H9 (cell line): Measurements from ENCODE around the gene RAB1B. TPM values are rescaled to one million over a fixed set of nuclear protein-coding genes. Genes with fewer than 3 reads are reported as not detected.

Experiments
- DNase-seq: peaks from one replicate; pipeline ENCODE4 v3.0.0-alpha.2; 2017
- H2AFZ ChIP-seq: one replicate; pipeline ENCODE4 v1.6.1; 2013; ENCODE audit warnings: mild to moderate bottlenecking, low read length, control low read depth, moderate library complexity
- H2AK5ac ChIP-seq: 2 replicates; pipeline ENCODE4 v1.6.1; 2013; ENCODE audit warnings: low read length, control low read depth, mixed read lengths; ENCODE audit not compliant: insufficient read length
- H2BK120ac ChIP-seq: one replicate; pipeline ENCODE4 v1.6.1; 2013; ENCODE audit warnings: low read depth, mild to moderate bottlenecking, low read length, control low read depth, inconsistent platforms; ENCODE audit not compliant: poor library complexity, severe bottlenecking
- H2BK12ac ChIP-seq: 2 replicates; pipeline ENCODE4 v1.6.1; 2013; ENCODE audit warnings: low read length, control low read depth, mixed read lengths, low read depth; ENCODE audit not compliant: insufficient read length
- H2BK15ac ChIP-seq: 2 replicates; pipeline ENCODE4 v1.6.1; 2013; ENCODE audit warnings: low read depth, low read length, control low read depth
- H2BK20ac ChIP-seq: one replicate; pipeline ENCODE4 v1.6.1; 2013; ENCODE audit warnings: low read depth, mild to moderate bottlenecking, low read length, control low read depth, inconsistent platforms; ENCODE audit not compliant: poor library complexity, severe bottlenecking
- H2BK5ac ChIP-seq: 2 replicates; pipeline ENCODE4 v1.6.1; 2013; ENCODE audit warnings: low read length, control low read depth, mixed read lengths; ENCODE audit not compliant: insufficient read length
- H3K14ac ChIP-seq: 2 replicates; pipeline ENCODE4 v1.6.1; 2013; ENCODE audit warnings: low read length, control low read depth; ENCODE audit not compliant: insufficient read depth
- H3K18ac ChIP-seq: 2 replicates; pipeline ENCODE4 v1.6.1; 2013; ENCODE audit warnings: low read depth, mild to moderate bottlenecking, mixed read lengths, low read length, control low read depth; ENCODE audit not compliant: insufficient read length
- H3K23ac ChIP-seq: 2 replicates; pipeline ENCODE4 v1.6.1; 2013; ENCODE audit warnings: low read length, control low read depth, mixed read lengths, low read depth; ENCODE audit not compliant: insufficient read length
- H3K23me2 ChIP-seq: 2 replicates; pipeline ENCODE4 v1.6.1; 2013; ENCODE audit warnings: low read depth, mild to moderate bottlenecking, mixed read lengths, low read length, control low read depth; ENCODE audit not compliant: insufficient read length, poor library complexity, severe bottlenecking
- H3K27ac ChIP-seq: 2 replicates; pipeline ENCODE4 v1.5.1; 2013; ENCODE audit warnings: low read length, control low read depth, mixed read lengths, low read depth; ENCODE audit not compliant: insufficient read length
- H3K27me3 ChIP-seq: 2 replicates; pipeline ENCODE4 v1.6.1; 2013; ENCODE audit warnings: low read length, control low read depth, inconsistent platforms; ENCODE audit not compliant: insufficient read depth
- H3K4ac ChIP-seq: 2 replicates; pipeline ENCODE4 v1.6.1; 2013; ENCODE audit warnings: low read depth, mild to moderate bottlenecking, control low read depth, inconsistent platforms, low read length, moderate library complexity
- H3K4me1 ChIP-seq: 2 replicates; pipeline ENCODE4 v1.6.1; 2013; ENCODE audit warnings: low read length, control low read depth, inconsistent platforms; ENCODE audit not compliant: insufficient read depth
- H3K4me2 ChIP-seq: 2 replicates; pipeline ENCODE4 v1.6.1; 2013; ENCODE audit warnings: low read length, control low read depth, mixed read lengths; ENCODE audit not compliant: insufficient read length, insufficient read depth
- H3K56ac ChIP-seq: 2 replicates; pipeline ENCODE4 v1.6.1; 2013; ENCODE audit warnings: low read depth, mild to moderate bottlenecking, mixed read lengths, low read length, control low read depth; ENCODE audit not compliant: insufficient read length
- H3K79me1 ChIP-seq: 2 replicates; pipeline ENCODE4 v1.6.1; 2013; ENCODE audit warnings: low read depth, mild to moderate bottlenecking, moderate library complexity, low read length, control low read depth, inconsistent platforms; ENCODE audit not compliant: insufficient read depth, poor library complexity, severe bottlenecking
- H3K79me2 ChIP-seq: 2 replicates; pipeline ENCODE4 v1.6.1; 2013; ENCODE audit warnings: low read length, control low read depth, inconsistent platforms; ENCODE audit not compliant: insufficient read depth
- H3K9ac ChIP-seq: 2 replicates; pipeline ENCODE4 v1.6.1; 2013; ENCODE audit warnings: low read length, control low read depth, mixed read lengths; ENCODE audit not compliant: insufficient read length; ENCODE audit errors: extremely low read depth
- H3K9me3 ChIP-seq: one replicate; pipeline ENCODE4 v1.6.1; 2013; ENCODE audit warnings: low read depth, low read length, inconsistent platforms; ENCODE audit not compliant: control insufficient read depth
- H3T11ph ChIP-seq: one replicate; pipeline ENCODE4 v1.6.1; 2013; ENCODE audit warnings: mild to moderate bottlenecking, low read length, control low read depth, inconsistent platforms
- H4K20me1 ChIP-seq: one replicate; pipeline ENCODE4 v1.6.1; 2013; ENCODE audit not compliant: control insufficient read depth, insufficient read length, insufficient read depth
- H4K5ac ChIP-seq: 2 replicates; pipeline ENCODE4 v1.6.1; 2013; ENCODE audit warnings: low read depth, mild to moderate bottlenecking, mixed read lengths, low read length, control low read depth; ENCODE audit not compliant: insufficient read length
- H4K8ac ChIP-seq: replicated peaks from 2 replicates; pipeline ENCODE4 v1.6.1; 2013; ENCODE audit warnings: low read length, control low read depth, mixed read lengths, low read depth; ENCODE audit not compliant: insufficient read length
- H4K91ac ChIP-seq: 2 replicates; pipeline ENCODE4 v1.6.1; 2013; ENCODE audit warnings: low read depth, mild to moderate bottlenecking, moderate library complexity, mixed read lengths, low read length, control low read depth; ENCODE audit not compliant: insufficient read length
- H3K27ac Mint-ChIP-seq, 3 experiments: 2 replicates in 2 of 3; 3 replicates in 1 of 3; pipeline ENCODE4 v1.8.0; 2020 to 2021; ENCODE audit warnings: mixed read lengths in 3 of 3, mild to moderate bottlenecking in 1 of 3, moderate library complexity in 1 of 3
- H3K27me3 Mint-ChIP-seq: 2 replicates; pipeline ENCODE4 v1.8.0; 2021; ENCODE audit warnings: low read depth, mild to moderate bottlenecking, moderate library complexity, mixed read lengths
- H3K36me3 Mint-ChIP-seq, 3 experiments: 2 replicates in 2 of 3; 3 replicates in 1 of 3; pipeline ENCODE4 v1.8.0; 2020 to 2021; ENCODE audit warnings: low read depth in 3 of 3, mixed read lengths in 3 of 3; ENCODE audit not compliant: insufficient read depth in 1 of 3
- H3K4me1 Mint-ChIP-seq, 2 experiments: 2 replicates each; pipeline ENCODE4 v1.8.0; 2020; ENCODE audit warnings: mixed read lengths in 2 of 2
- H3K4me3 Mint-ChIP-seq, 2 experiments: 2 replicates in 1 of 2; 3 replicates in 1 of 2; pipeline ENCODE4 v1.8.0; 2020 to 2021; ENCODE audit warnings: mild to moderate bottlenecking in 2 of 2, mixed read lengths in 2 of 2, moderate library complexity in 1 of 2
- H3K9me3 Mint-ChIP-seq, 2 experiments: 2 replicates in 1 of 2; 3 replicates in 1 of 2; pipeline ENCODE4 v1.8.0; 2020; ENCODE audit warnings: mild to moderate bottlenecking in 2 of 2, mixed read lengths in 2 of 2, moderate library complexity in 1 of 2
- WGBS: extraction: QIAGEN DNeasy Blood & Tissue Kit; methylation state at CpG from one replicate; pipeline ENCODE4 v1.1.7; 2013; ENCODE audit warnings: missing lambda C conversion rate, low lambda C conversion rate, mixed read lengths; ENCODE audit not compliant: insufficient read length; ENCODE audit errors: extremely low coverage; 5-methylcytosine and 5-hydroxymethylcytosine counted together
- total RNA-seq: library from RNA; stranded (reverse); gene quantifications from 2 replicates; pipeline ENCODE4 v1.2.1, GENCODE V29; 2021
- TF ChIP-seq, protein P1 (sequence below): fragments of 200-600 bp; sonication (generic); conservative IDR thresholded peaks from 3 replicates; pipeline ENCODE4 v1.8.0; 2021; ENCODE audit warnings: antibody characterized with exemption, mild to moderate bottlenecking

The RAB1B gene
- total RNA-seq, 1 experiment from 2014 or later: 118 TPM

DNA sequence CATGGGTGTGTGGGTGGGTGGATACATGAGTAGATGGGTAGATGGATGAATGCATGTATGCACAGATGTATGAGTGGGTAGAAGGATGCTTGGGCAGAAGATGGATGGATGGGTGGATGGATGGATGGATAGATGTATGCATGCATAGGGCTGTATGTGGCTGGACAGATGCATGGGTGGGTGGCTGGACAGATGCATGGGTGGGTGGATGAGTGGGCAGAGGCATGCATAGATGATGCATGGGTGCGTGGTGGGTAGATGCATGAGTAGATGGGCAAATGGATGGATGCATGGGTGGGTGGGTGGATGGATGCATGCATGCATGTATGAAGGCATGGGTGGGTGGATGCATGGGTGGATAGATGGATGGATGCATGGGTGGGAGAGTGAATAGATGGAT lies 55.2 kb downstream of the RAB1B start:
- peaks cover 23% of the 10 kb centered on the region for H3K27me3 Mint-ChIP-seq
- no peak overlapping the region for H2BK12ac ChIP-seq
- H3T11ph ChIP-seq: no peak overlapping the region
- no peak for DNase-seq
- H3K14ac ChIP-seq: no peak overlapping the region
- no peak overlapping the region for H3K27ac ChIP-seq
- no peak overlapping the region for H3K4me2 ChIP-seq
- TF ChIP-seq, protein P1, sequence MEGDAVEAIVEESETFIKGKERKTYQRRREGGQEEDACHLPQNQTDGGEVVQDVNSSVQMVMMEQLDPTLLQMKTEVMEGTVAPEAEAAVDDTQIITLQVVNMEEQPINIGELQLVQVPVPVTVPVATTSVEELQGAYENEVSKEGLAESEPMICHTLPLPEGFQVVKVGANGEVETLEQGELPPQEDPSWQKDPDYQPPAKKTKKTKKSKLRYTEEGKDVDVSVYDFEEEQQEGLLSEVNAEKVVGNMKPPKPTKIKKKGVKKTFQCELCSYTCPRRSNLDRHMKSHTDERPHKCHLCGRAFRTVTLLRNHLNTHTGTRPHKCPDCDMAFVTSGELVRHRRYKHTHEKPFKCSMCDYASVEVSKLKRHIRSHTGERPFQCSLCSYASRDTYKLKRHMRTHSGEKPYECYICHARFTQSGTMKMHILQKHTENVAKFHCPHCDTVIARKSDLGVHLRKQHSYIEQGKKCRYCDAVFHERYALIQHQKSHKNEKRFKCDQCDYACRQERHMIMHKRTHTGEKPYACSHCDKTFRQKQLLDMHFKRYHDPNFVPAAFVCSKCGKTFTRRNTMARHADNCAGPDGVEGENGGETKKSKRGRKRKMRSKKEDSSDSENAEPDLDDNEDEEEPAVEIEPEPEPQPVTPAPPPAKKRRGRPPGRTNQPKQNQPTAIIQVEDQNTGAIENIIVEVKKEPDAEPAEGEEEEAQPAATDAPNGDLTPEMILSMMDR: no peak
- H3K4me1 Mint-ChIP-seq: peaks cover 11 to 26% of the 10 kb centered on the region in 2 experiments
- H3K9ac ChIP-seq: no peak overlapping the region
- no peaks in the 10 kb centered on the region for H3K79me2 ChIP-seq
- no peaks in the 10 kb centered on the region for H4K20me1 ChIP-seq
- no peak overlapping the region for H4K5ac ChIP-seq
- no peak overlapping the region for H2AK5ac ChIP-seq
- no peak overlapping the region for H3K27ac Mint-ChIP-seq
- no peaks in the 10 kb centered on the region for H3K27me3 ChIP-seq
- H3K9me3 ChIP-seq: no peaks in the 10 kb centered on the region
- no peak overlapping the region for H2BK15ac ChIP-seq
- H4K8ac ChIP-seq: no peak overlapping the region
- 0 out of 2 replicates have a peak, but pooled peaks cover 2% of the 10 kb centered on the region for H3K4me1 ChIP-seq
- H3K56ac ChIP-seq: no peak overlapping the region
- no peak overlapping the region for H2BK120ac ChIP-seq
- no peak overlapping the region for H3K4ac ChIP-seq
- H3K18ac ChIP-seq: no peak overlapping the region
- H3K79me1 ChIP-seq: no peaks in the 10 kb centered on the region
- H3K23ac ChIP-seq: no peak overlapping the region
- no peak overlapping the region for H2AFZ ChIP-seq
- H3K9me3 Mint-ChIP-seq: peaks cover 14 to 16% of the 10 kb centered on the region in 2 experiments
- no CpG with 5 or more reads among the region's 1 CpG for WGBS
- H3K36me3 Mint-ChIP-seq: peaks cover 6 to 17% (median 14%) of the 10 kb centered on the region in 3 experiments
- no peaks in the 10 kb centered on the region for H3K23me2 ChIP-seq
- no peak overlapping the region; a peak in 1 of 5 replicates for H3K4me3 Mint-ChIP-seq
- no peak overlapping the region for H4K91ac ChIP-seq
- no peak overlapping the region for H2BK5ac ChIP-seq
- H2BK20ac ChIP-seq: no peak overlapping the region
